ENCODE measurements around the gene NT5E.

The NT5E gene

GRCh38 chr6:85420551-85420950 is 29.3 kb upstream of the NT5E start:
- in situ Hi-C loops (cut with MboI; ENCODE audit: low pct_unique_long_range_greater_than_20kb, low sequenced_read_pairs), result no loop called here
- no peak for DNase-seq

- DNase-seq, result no peak
- in situ Hi-C loops (cut with MboI; ENCODE audit: low pct_unique_long_range_greater_than_20kb, low sequenced_read_pairs), result no loop called here
Measured at GRCh38 chr6:85421181-85421580, 28.7 kb upstream of the NT5E start.

GRCh38 chr6:85421972-85422371 is 27.9 kb upstream of the NT5E start:
- in situ Hi-C loops (cut with MboI; ENCODE audit: low pct_unique_long_range_greater_than_20kb, low sequenced_read_pairs), result no loop called here

GRCh38 chr6:85422996-85423395 is 26.9 kb upstream of the NT5E start:
- in situ Hi-C loops (cut with MboI; ENCODE audit: low pct_unique_long_range_greater_than_20kb, low sequenced_read_pairs), result no loop called here
- no peak for DNase-seq

More at GRCh38 chr6:85421972-85422371, 27.9 kb upstream of the NT5E start:
- DNase-seq, result no peak

GRCh38 chr6:85424981-85425380 is 24.9 kb upstream of the NT5E start:
- DNase-seq, result no peak
- in situ Hi-C loops (cut with MboI; ENCODE audit: low pct_unique_long_range_greater_than_20kb, low sequenced_read_pairs), result no loop called here

- in situ Hi-C loops (cut with MboI; ENCODE audit: low pct_unique_long_range_greater_than_20kb, low sequenced_read_pairs), result no loop called here
- DNase-seq, result no peak
Measured at GRCh38 chr6:85425997-85426396, 23.9 kb upstream of the NT5E start.

- in situ Hi-C loops (cut with MboI; ENCODE audit: low pct_unique_long_range_greater_than_20kb, low sequenced_read_pairs), result no loop called here
- no peak for DNase-seq
Measured at GRCh38 chr6:85428486-85428885, 21.4 kb upstream of the NT5E start.

- in situ Hi-C loops (cut with MboI; ENCODE audit: low pct_unique_long_range_greater_than_20kb, low sequenced_read_pairs), result no loop called here
- DNase-seq, result no peak
Measured at GRCh38 chr6:85429346-85429745, 20.5 kb upstream of the NT5E start.

GRCh38 chr6:85431271-85431670 is 18.6 kb upstream of the NT5E start:
- DNase-seq, result no peak
- in situ Hi-C loops (cut with MboI; ENCODE audit: low pct_unique_long_range_greater_than_20kb, low sequenced_read_pairs), result no loop called here

- in situ Hi-C loops (cut with MboI; ENCODE audit: low pct_unique_long_range_greater_than_20kb, low sequenced_read_pairs), result no loop called here
- no peak for DNase-seq
Measured at GRCh38 chr6:85432554-85432953, 17.3 kb upstream of the NT5E start.

- DNase-seq, result no peak
- in situ Hi-C loops (cut with MboI; ENCODE audit: low pct_unique_long_range_greater_than_20kb, low sequenced_read_pairs), result no loop called here
Measured at GRCh38 chr6:85435851-85436250, 14.0 kb upstream of the NT5E start.

GRCh38 chr6:85436411-85436810 is 13.5 kb upstream of the NT5E start:
- in situ Hi-C loops (cut with MboI; ENCODE audit: low pct_unique_long_range_greater_than_20kb, low sequenced_read_pairs), result no loop called here

GRCh38 chr6:85436939-85437495 is 12.9 kb upstream of the NT5E start:
- in situ Hi-C loops (cut with MboI; ENCODE audit: low pct_unique_long_range_greater_than_20kb, low sequenced_read_pairs), result no loop called here
- DNase-seq, result no peak

More at GRCh38 chr6:85436411-85436810, 13.5 kb upstream of the NT5E start:
- DNase-seq, result no peak

GRCh38 chr6:85443349-85444117 is 6.3 kb upstream of the NT5E start:
- in situ Hi-C loops (cut with MboI; ENCODE audit: low pct_unique_long_range_greater_than_20kb, low sequenced_read_pairs), result no loop called here
- DNase-seq, result no peak

- no peak for DNase-seq
- in situ Hi-C loops (cut with MboI; ENCODE audit: low pct_unique_long_range_greater_than_20kb, low sequenced_read_pairs), result no loop called here
Measured at GRCh38 chr6:85449388-85449817, 480 bp upstream of the NT5E start.

GRCh38 chr6:85451565-85452306 is 1.9 kb downstream of the NT5E start:
- in situ Hi-C loops (cut with MboI; ENCODE audit: low pct_unique_long_range_greater_than_20kb, low sequenced_read_pairs), result no loop called here
- no peak for DNase-seq

- DNase-seq, result no peak
- in situ Hi-C loops (cut with MboI; ENCODE audit: low pct_unique_long_range_greater_than_20kb, low sequenced_read_pairs), result no loop called here
Measured at GRCh38 chr6:85452441-85452881, 2.6 kb downstream of the NT5E start.

- in situ Hi-C loops (cut with MboI; ENCODE audit: low pct_unique_long_range_greater_than_20kb, low sequenced_read_pairs), result no loop called here
- DNase-seq, result no peak
Measured at GRCh38 chr6:85453052-85453451, 3.2 kb downstream of the NT5E start.

- in situ Hi-C loops (cut with MboI; ENCODE audit: low pct_unique_long_range_greater_than_20kb, low sequenced_read_pairs), result no loop called here
- DNase-seq, result no peak
Measured at GRCh38 chr6:85453490-85453889, 3.6 kb downstream of the NT5E start.

- in situ Hi-C loops (cut with MboI; ENCODE audit: low pct_unique_long_range_greater_than_20kb, low sequenced_read_pairs), result no loop called here
- DNase-seq, result no peak
Measured at GRCh38 chr6:85455471-85456026, 5.7 kb downstream of the NT5E start.

All from KBM-7 (cell line).